RWPE2 (cell line): ENCODE measurements around the gene NUDC.
A peak's percentile ranks its signal among the peaks of the same experiment; 100 is the strongest.

Experiments
- ATAC-seq: fragments of 200-7000 bp; cut with Tn5 transposase; 3 replicates; pipeline ENCODE4 v1.9.1; 2021; ENCODE audit warnings: low read depth
- DNase-seq: peaks from one replicate; pipeline ENCODE4 v3.0.0-alpha.2; 2020; ENCODE audit warnings: low spot score
- H3K27ac ChIP-seq: fragments of 450-650 bp; 2 replicates; pipeline ENCODE4 v1.5.1; 2017; ENCODE audit warnings: mild to moderate bottlenecking; ENCODE audit not compliant: poor library complexity, severe bottlenecking
- H3K27me3 ChIP-seq: fragments of 250-450 bp; sonication (Bioruptor Pico); 2 replicates; pipeline ENCODE4 v1.5.1; 2021; ENCODE audit warnings: mild to moderate bottlenecking, moderate library complexity; ENCODE audit not compliant: insufficient read depth, poor library complexity, severe bottlenecking
- H3K36me3 ChIP-seq: fragments of 250-450 bp; sonication (Bioruptor Pico); 2 replicates; pipeline ENCODE4 v1.5.1; 2020; ENCODE audit warnings: low read depth, mild to moderate bottlenecking, moderate library complexity
- H3K4me1 ChIP-seq: fragments of 250-450 bp; sonication (Bioruptor Pico); 2 replicates; pipeline ENCODE4 v1.5.1; 2021; ENCODE audit warnings: mild to moderate bottlenecking, moderate library complexity; ENCODE audit not compliant: insufficient read depth, poor library complexity, severe bottlenecking
- H3K4me3 ChIP-seq: fragments of 250-450 bp; sonication (Bioruptor Pico); 2 replicates; pipeline ENCODE4 v1.5.1; 2021; ENCODE audit warnings: mild to moderate bottlenecking, moderate library complexity; ENCODE audit not compliant: severe bottlenecking
- H3K9me3 ChIP-seq: fragments of 250-450 bp; sonication (Bioruptor Pico); 2 replicates; pipeline ENCODE4 v1.5.1; 2021; ENCODE audit warnings: mild to moderate bottlenecking, moderate library complexity; ENCODE audit not compliant: severe bottlenecking
- CTCF ChIP-seq: fragments of 450-650 bp; IDR thresholded peaks from one replicate; pipeline ENCODE4 v1.5.1; 2017; ENCODE audit warnings: mild to moderate bottlenecking, moderate library complexity; ENCODE audit not compliant: poor library complexity, severe bottlenecking

The NUDC gene

GRCh38 chr1:26949266-26949925 lies 27.9 kb downstream of the NUDC start:
- ATAC-seq, result peak; percentile 3; the same call in 1 of the 3 replicates
- no peaks in the 10 kb centered on the region for H3K27me3 ChIP-seq
- H3K4me3 ChIP-seq, result no peak overlapping the region
- peaks cover 76% of the 10 kb centered on the region for H3K36me3 ChIP-seq
- DNase-seq, result no peak
- H3K4me1 ChIP-seq, result no peaks in the 10 kb centered on the region
- H3K9me3 ChIP-seq, result no peaks in the 10 kb centered on the region
- H3K27ac ChIP-seq, result peak overlapping the region; percentile 31
- TF ChIP-seq CTCF, result no peak

- DNase-seq (no peak), ATAC-seq (peak; percentile 56)
- Histone ChIP-seq H3K4me3 (no peak overlapping the region), H3K36me3 (peaks cover 71% of the 10 kb centered on the region), H3K27me3 (no peaks in the 10 kb centered on the region), H3K4me1 (no peaks in the 10 kb centered on the region), H3K27ac (peak overlapping the region; percentile 31), H3K9me3 (no peaks in the 10 kb centered on the region)
- no peak for TF ChIP-seq CTCF
Measured at GRCh38 chr1:26949926-26950319, 28.4 kb downstream of the NUDC start.

GRCh38 chr1:26950602-26951001 lies 29.1 kb downstream of the NUDC start:
- Histone ChIP-seq H3K9me3 (no peaks in the 10 kb centered on the region), H3K4me1 (no peaks in the 10 kb centered on the region), H3K27me3 (no peaks in the 10 kb centered on the region), H3K36me3 (peaks cover 64% of the 10 kb centered on the region), H3K4me3 (no peak overlapping the region), H3K27ac (peak overlapping the region; percentile 31)
- ATAC-seq, result no peak
- no peak for TF ChIP-seq CTCF
- no peak for DNase-seq

GRCh38 chr1:26951216-26951615 lies 29.7 kb downstream of the NUDC start:
- H3K9me3 ChIP-seq, result no peaks in the 10 kb centered on the region
- DNase-seq (no peak), ATAC-seq (no peak)
- H3K4me3 ChIP-seq, result no peak overlapping the region
- no peak for TF ChIP-seq CTCF
- H3K4me1 ChIP-seq, result no peaks in the 10 kb centered on the region
- no peak overlapping the region for H3K27ac ChIP-seq
- H3K27me3 ChIP-seq, result no peaks in the 10 kb centered on the region
- peaks cover 63% of the 10 kb centered on the region for H3K36me3 ChIP-seq

- no peak for DNase-seq
- Histone ChIP-seq H3K27me3 (no peaks in the 10 kb centered on the region), H3K36me3 (peaks cover 63% of the 10 kb centered on the region), H3K27ac (no peak overlapping the region), H3K9me3 (no peaks in the 10 kb centered on the region), H3K4me1 (no peaks in the 10 kb centered on the region), H3K4me3 (no peak overlapping the region)
- TF ChIP-seq CTCF, result no peak
- no peak for ATAC-seq
Measured at GRCh38 chr1:26951821-26952497, 30.4 kb downstream of the NUDC start.
